ENCODE measurements around the gene GIMAP4.
A peak's percentile ranks its signal among the peaks of the same experiment; 100 is the strongest.
"Not testable (repeated sequence)": the region's sequence is repeated elsewhere in the genome, so short reads cannot be mapped to it uniquely, and the experiment has no call there.

The GIMAP4 gene

GRCh38 chr7:150567169-150567568 lies at the start of gene GIMAP4:
Gene GIMAP4, plus strand, starts transcription at chr7:150567390. Its CDS starts 2,512 bp downstream, at chr7:150569902.
- no peak for TF ChIP-seq ZNF274 (IDR thresholded peaks at IDR 0.05; ENCODE audit: low read depth, low read length)
- TF ChIP-seq YY1 (IDR thresholded peaks at IDR 0.05; ENCODE audit: insufficient read depth, insufficient read length) = no peak
- TF ChIP-seq SUZ12 (IDR thresholded peaks at IDR 0.05; ENCODE audit: extremely low read depth, insufficient read depth, insufficient read length) = no peak
- Histone ChIP-seq H3K9me3 (ENCODE audit: insufficient read depth, low read length) (no peaks in the 10 kb centered on the region), H3K4me1 (ENCODE audit: insufficient read depth, insufficient read length) (no peaks in the 10 kb centered on the region), H3K27me3 (ENCODE audit: insufficient read depth, insufficient read length) (no peaks in the 10 kb centered on the region), H3K9ac (ENCODE audit: insufficient read length, low read depth) (no peak within 1 kb of the TSS), H3K36me3 (ENCODE audit: insufficient read depth, insufficient read length, low read length) (no peaks in the 10 kb centered on the region), H3K4me3 (ENCODE audit: insufficient read length, low read depth) (no peak within 1 kb of the TSS)
- DNase-seq (ENCODE audit: low read depth, low spot score) = no peak

GRCh38 chr7:150519310-150519709 lies 47.9 kb upstream of the GIMAP4 start:
- Histone ChIP-seq H3K4me1 (ENCODE audit: insufficient read depth, insufficient read length) (no peaks in the 10 kb centered on the region), H3K9me3 (ENCODE audit: insufficient read depth, low read length) (no peaks in the 10 kb centered on the region; the same call in 1 of the 2 replicates), H3K27me3 (ENCODE audit: insufficient read depth, insufficient read length) (no peaks in the 10 kb centered on the region), H3K9ac (ENCODE audit: insufficient read length, low read depth) (no peak overlapping the region), H3K36me3 (ENCODE audit: insufficient read depth, insufficient read length, low read length) (no peaks in the 10 kb centered on the region), H3K4me3 (ENCODE audit: insufficient read length, low read depth) (no peak overlapping the region)
- DNase-seq (ENCODE audit: low read depth, low spot score) = no peak
- TF ChIP-seq SUZ12 (IDR thresholded peaks at IDR 0.05; ENCODE audit: extremely low read depth, insufficient read depth, insufficient read length) (no peak), YY1 (IDR thresholded peaks at IDR 0.05; ENCODE audit: insufficient read depth, insufficient read length) (no peak), ZNF274 (IDR thresholded peaks at IDR 0.05; ENCODE audit: low read depth, low read length) (no peak)

- no peaks in the 10 kb centered on the region for H3K27me3 ChIP-seq (ENCODE audit: insufficient read depth, insufficient read length)
- TF ChIP-seq ZNF274 (IDR thresholded peaks at IDR 0.05; ENCODE audit: low read depth, low read length) (no peak), SUZ12 (IDR thresholded peaks at IDR 0.05; ENCODE audit: extremely low read depth, insufficient read depth, insufficient read length) (no peak)
- no peak overlapping the region for H3K4me3 ChIP-seq (ENCODE audit: insufficient read length, low read depth)
- DNase-seq (ENCODE audit: low read depth, low spot score) = no peak
- no peaks in the 10 kb centered on the region for H3K36me3 ChIP-seq (ENCODE audit: insufficient read depth, insufficient read length, low read length)
- H3K9me3 ChIP-seq (ENCODE audit: insufficient read depth, low read length) = no peaks in the 10 kb centered on the region; the same call in 1 of the 2 replicates
- H3K9ac ChIP-seq (ENCODE audit: insufficient read length, low read depth) = no peak overlapping the region
- no peaks in the 10 kb centered on the region for H3K4me1 ChIP-seq (ENCODE audit: insufficient read depth, insufficient read length)
Measured at GRCh38 chr7:150520145-150520544, 47.0 kb upstream of the GIMAP4 start.

GRCh38 chr7:150522931-150523330 lies 44.3 kb upstream of the GIMAP4 start:
- peak; percentile 11 for DNase-seq (ENCODE audit: low read depth, low spot score)
- H3K27me3 ChIP-seq (ENCODE audit: insufficient read depth, insufficient read length); H3K36me3 ChIP-seq (ENCODE audit: insufficient read depth, insufficient read length, low read length); H3K9ac ChIP-seq (ENCODE audit: insufficient read length, low read depth); H3K4me1 ChIP-seq (ENCODE audit: insufficient read depth, insufficient read length); H3K9me3 ChIP-seq (ENCODE audit: insufficient read depth, low read length); H3K4me3 ChIP-seq (ENCODE audit: insufficient read length, low read depth): not testable (repeated sequence)

- Histone ChIP-seq H3K36me3 (ENCODE audit: insufficient read depth, insufficient read length, low read length) (no peaks in the 10 kb centered on the region), H3K4me1 (ENCODE audit: insufficient read depth, insufficient read length) (no peaks in the 10 kb centered on the region), H3K9me3 (ENCODE audit: insufficient read depth, low read length) (no peaks in the 10 kb centered on the region; the same call in 1 of the 2 replicates), H3K9ac (ENCODE audit: insufficient read length, low read depth) (no peak overlapping the region), H3K4me3 (ENCODE audit: insufficient read length, low read depth) (no peak overlapping the region), H3K27me3 (ENCODE audit: insufficient read depth, insufficient read length) (no peaks in the 10 kb centered on the region)
- no peak for DNase-seq (ENCODE audit: low read depth, low spot score)
- TF ChIP-seq YY1 (IDR thresholded peaks at IDR 0.05; ENCODE audit: insufficient read depth, insufficient read length) (no peak), SUZ12 (IDR thresholded peaks at IDR 0.05; ENCODE audit: extremely low read depth, insufficient read depth, insufficient read length) (no peak), ZNF274 (IDR thresholded peaks at IDR 0.05; ENCODE audit: low read depth, low read length) (no peak)
Measured at GRCh38 chr7:150524018-150524417, 43.2 kb upstream of the GIMAP4 start.

- Histone ChIP-seq H3K9me3 (ENCODE audit: insufficient read depth, low read length) (no peaks in the 10 kb centered on the region), H3K4me1 (ENCODE audit: insufficient read depth, insufficient read length) (no peaks in the 10 kb centered on the region), H3K27me3 (ENCODE audit: insufficient read depth, insufficient read length) (no peaks in the 10 kb centered on the region), H3K4me3 (ENCODE audit: insufficient read length, low read depth) (no peak overlapping the region), H3K9ac (ENCODE audit: insufficient read length, low read depth) (no peak overlapping the region), H3K36me3 (ENCODE audit: insufficient read depth, insufficient read length, low read length) (no peaks in the 10 kb centered on the region)
- no peak for TF ChIP-seq YY1 (IDR thresholded peaks at IDR 0.05; ENCODE audit: insufficient read depth, insufficient read length)
- no peak for TF ChIP-seq SUZ12 (IDR thresholded peaks at IDR 0.05; ENCODE audit: extremely low read depth, insufficient read depth, insufficient read length)
- no peak for TF ChIP-seq ZNF274 (IDR thresholded peaks at IDR 0.05; ENCODE audit: low read depth, low read length)
- no peak for DNase-seq (ENCODE audit: low read depth, low spot score)
Measured at GRCh38 chr7:150531704-150532103, 35.5 kb upstream of the GIMAP4 start.

GRCh38 chr7:150538259-150538658 lies 28.9 kb upstream of the GIMAP4 start:
- Histone ChIP-seq H3K4me1 (ENCODE audit: insufficient read depth, insufficient read length) (no peaks in the 10 kb centered on the region), H3K27me3 (ENCODE audit: insufficient read depth, insufficient read length) (no peaks in the 10 kb centered on the region), H3K36me3 (ENCODE audit: insufficient read depth, insufficient read length, low read length) (no peaks in the 10 kb centered on the region), H3K9me3 (ENCODE audit: insufficient read depth, low read length) (peaks cover 19% of the 10 kb centered on the region; the same call in 1 of the 2 replicates), H3K4me3 (ENCODE audit: insufficient read length, low read depth) (no peak overlapping the region), H3K9ac (ENCODE audit: insufficient read length, low read depth) (no peak overlapping the region)
- DNase-seq (ENCODE audit: low read depth, low spot score) = no peak
- TF ChIP-seq YY1 (IDR thresholded peaks at IDR 0.05; ENCODE audit: insufficient read depth, insufficient read length) (no peak), ZNF274 (IDR thresholded peaks at IDR 0.05; ENCODE audit: low read depth, low read length) (no peak), SUZ12 (IDR thresholded peaks at IDR 0.05; ENCODE audit: extremely low read depth, insufficient read depth, insufficient read length) (no peak)

GRCh38 chr7:150553163-150553562 lies 14.0 kb upstream of the GIMAP4 start:
- Histone ChIP-seq H3K4me1 (ENCODE audit: insufficient read depth, insufficient read length) (no peaks in the 10 kb centered on the region), H3K9me3 (ENCODE audit: insufficient read depth, low read length) (peaks cover 11% of the 10 kb centered on the region), H3K27me3 (ENCODE audit: insufficient read depth, insufficient read length) (no peaks in the 10 kb centered on the region), H3K4me3 (ENCODE audit: insufficient read length, low read depth) (no peak overlapping the region), H3K9ac (ENCODE audit: insufficient read length, low read depth) (no peak overlapping the region), H3K36me3 (ENCODE audit: insufficient read depth, insufficient read length, low read length) (no peaks in the 10 kb centered on the region)
- no peak for DNase-seq (ENCODE audit: low read depth, low spot score)
- TF ChIP-seq YY1 (IDR thresholded peaks at IDR 0.05; ENCODE audit: insufficient read depth, insufficient read length) = no peak
- no peak for TF ChIP-seq SUZ12 (IDR thresholded peaks at IDR 0.05; ENCODE audit: extremely low read depth, insufficient read depth, insufficient read length)

Measured in NT2/D1 (cell line).